Prostate gland (tissue), 2 donors: ENCODE data around the gene SYTL1. TPM values are rescaled to one million over a fixed set of nuclear protein-coding genes. Genes with fewer than 3 reads are reported as not detected.

Experiments used
- DNase-seq: peaks from one replicate; pipeline ENCODE4 v3.0.0-alpha.2; 2019; ENCODE audit warnings: low spot score
- H3K27ac ChIP-seq, 2 donors: fragments of 200-600 bp; sonication (generic); 2 replicates each; pipeline ENCODE4 v1.5.1; 2017 to 2019
- H3K27me3 ChIP-seq: fragments of 200-600 bp; sonication (generic); replicated peaks from 2 replicates; pipeline ENCODE4 v1.5.1; 2019; ENCODE audit not compliant: insufficient read depth
- H3K36me3 ChIP-seq, 2 donors: fragments of 200-600 bp; sonication (generic); 1 replicate in 1 of 2; 2 replicates in 1 of 2; pipeline versions ENCODE4 v1.5.1 to v1.8.1; 2017 to 2019
- H3K4me1 ChIP-seq: fragments of 200-600 bp; sonication (generic); replicated peaks from 2 replicates; pipeline ENCODE4 v1.5.1; 2019
- H3K4me3 ChIP-seq, 2 donors: fragments of 200-600 bp; sonication (generic); 2 replicates each; pipeline ENCODE4 v1.5.1; 2017 to 2019
- H3K9me3 ChIP-seq: fragments of 200-600 bp; sonication (generic); 2 replicates; pipeline ENCODE4 v1.5.1; 2017
- CTCF ChIP-seq, 4 experiments: fragments of 200-600 bp in 2 of 4; fragments of 450-650 bp in 2 of 4; sonication (generic) in 2 of 4; IDR thresholded peaks; 1 replicate in 3 of 4; 2 replicates in 1 of 4; pipeline ENCODE4 v1.5.1; 2016 to 2019; ENCODE audit warnings: antibody characterized with exemption in 4 of 4, mild to moderate bottlenecking in 2 of 4, moderate library complexity in 2 of 4
- POLR2A ChIP-seq: fragments of 450-650 bp; IDR thresholded peaks from one replicate; pipeline ENCODE4 v1.6.1; 2016; ENCODE audit warnings: antibody characterized with exemption, mild to moderate bottlenecking
- POLR2AphosphoS5 ChIP-seq: sonication (generic); formaldehyde crosslinking; IDR thresholded peaks from one replicate; pipeline ENCODE4 v1.6.1; 2017; ENCODE audit warnings: antibody characterized with exemption
- WGBS: methylation state at CpG from one replicate; pipeline ENCODE4 v1.1.5; 2018; 5-methylcytosine and 5-hydroxymethylcytosine counted together
- intact Hi-C: fragments of 100-400 bp; cut with DNase I; formaldehyde crosslinking; loops from one replicate; pipeline ENCODE4 v1.14.2; 2022
- total RNA-seq, 2 donors: library from RNA; depleted of rRNA; stranded (reverse); fragments of >200 nt; gene quantifications; one replicate each; pipeline ENCODE4 v1.1.0, GENCODE V29; 2016

SYTL1 gene
- total RNA-seq, 2 donors from 2014 or later: 94.7 to 217 TPM

- no peaks in the 10 kb centered on the region for H3K27me3 ChIP-seq
These were observed 5.1 kb upstream of the SYTL1 start for GRCh38 chr1:27336756-27337155.

GRCh38 chr1:27338751-27339150 lies 3.1 kb upstream of the SYTL1 start:
- intact Hi-C loops: no loop called here
- Histone ChIP-seq H3K9me3 (no peaks in the 10 kb centered on the region), H3K27ac (no peak overlapping the region), H3K27me3 (no peaks in the 10 kb centered on the region), H3K4me3 (no peak overlapping the region), H3K4me1 (no peaks in the 10 kb centered on the region), H3K36me3 (peaks cover 9 to 21% of the 10 kb centered on the region in 2 donors)
- WGBS: 95% methylated on average over 6 of the region's 6 CpGs
- TF ChIP-seq POLR2AphosphoS5 (no peak), POLR2A (no peak), CTCF (IDR thresholded peaks at IDR 0.05) (no peak)
- no peak for DNase-seq

More at GRCh38 chr1:27336756-27337155, 5.1 kb upstream of the SYTL1 start:
- TF ChIP-seq CTCF (IDR thresholded peaks at IDR 0.05) (no peak), POLR2AphosphoS5 (no peak), POLR2A (no peak)
- DNase-seq: no peak
- no peaks in the 10 kb centered on the region for H3K4me1 ChIP-seq
- H3K4me3 ChIP-seq: no peak overlapping the region
- H3K27ac ChIP-seq: no peak overlapping the region
- H3K9me3 ChIP-seq: no peaks in the 10 kb centered on the region
- WGBS: 95% methylated on average over 5 of the region's 5 CpGs
- H3K36me3 ChIP-seq: peaks cover 9 to 24% of the 10 kb centered on the region in 2 donors
- intact Hi-C loops: no loop called here

GRCh38 chr1:27339213-27339612 lies 2.6 kb upstream of the SYTL1 start:
- Histone ChIP-seq H3K4me1 (no peaks in the 10 kb centered on the region), H3K36me3 (peaks cover 7 to 16% of the 10 kb centered on the region in 2 donors), H3K27me3 (no peaks in the 10 kb centered on the region), H3K27ac (no peak overlapping the region), H3K9me3 (no peaks in the 10 kb centered on the region), H3K4me3 (no peak overlapping the region)
- intact Hi-C loops: no loop called here
- no peak for DNase-seq
- TF ChIP-seq POLR2AphosphoS5: no peak
- no peak for TF ChIP-seq CTCF (IDR thresholded peaks at IDR 0.05)
- no peak for TF ChIP-seq POLR2A
- WGBS: 60% methylated on average over 5 of the region's 5 CpGs

DNA sequence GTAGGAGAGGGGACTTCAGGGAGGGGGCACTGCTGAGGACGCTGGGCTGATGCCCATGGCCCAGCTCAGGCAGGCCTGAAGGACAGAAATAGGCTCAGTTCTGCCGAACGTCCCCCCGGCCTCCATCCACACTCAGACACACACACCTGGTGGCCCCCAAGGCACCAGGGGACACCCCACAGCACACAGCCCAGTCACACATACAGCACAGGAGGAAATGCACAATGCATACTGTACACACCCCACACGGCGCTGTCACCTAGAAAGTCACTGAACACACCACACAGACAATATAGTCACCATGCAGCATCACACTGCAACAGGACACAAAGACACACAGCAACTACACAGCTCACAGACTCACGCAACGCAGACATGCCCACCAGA lies 562 bp downstream of the SYTL1 start:
- H3K4me3 ChIP-seq: peak overlapping the region; percentile 40 to 46
- TF ChIP-seq POLR2A (no peak), CTCF (IDR thresholded peaks at IDR 0.05) (no peak), POLR2AphosphoS5 (no peak)
- WGBS: 55% methylated on average over 7 of the region's 8 CpGs
- no peaks in the 10 kb centered on the region for H3K27me3 ChIP-seq
- H3K36me3 ChIP-seq: no peaks in the 10 kb centered on the region
- H3K4me1 ChIP-seq: no peaks in the 10 kb centered on the region
- no peaks in the 10 kb centered on the region for H3K9me3 ChIP-seq
- H3K27ac ChIP-seq: peak overlapping the region; percentile 78 to 81
- intact Hi-C loops: no loop called here
- DNase-seq: no peak

- WGBS: 34% methylated on average over 28 of the region's 31 CpGs
- Histone ChIP-seq H3K27ac (peak overlapping the region; percentile 78 to 81), H3K9me3 (no peaks in the 10 kb centered on the region), H3K27me3 (no peaks in the 10 kb centered on the region), H3K4me1 (no peaks in the 10 kb centered on the region), H3K36me3 (no peaks in the 10 kb centered on the region), H3K4me3 (peak overlapping the region; percentile 40 to 46)
- TF ChIP-seq CTCF (IDR thresholded peaks at IDR 0.05) (no peak), POLR2AphosphoS5 (peak; percentile 53), POLR2A (peak; percentile 54)
- DNase-seq: peak; percentile 81
- intact Hi-C loops: no loop called here
These were observed 1.2 kb downstream of the SYTL1 start for GRCh38 chr1:27342778-27343638.
